Thyroid gland (tissue), 4 donors: ENCODE results near the gene PDGFC.

Experiments
- CTCF ChIP-seq, 6 experiments: fragments of 200-600 bp in 3 of 6; fragments of 450-650 bp in 3 of 6; sonication (generic) in 3 of 6; IDR thresholded peaks; one replicate each; pipeline ENCODE4 v1.5.1; 2016 to 2019; ENCODE audit warnings: antibody characterized with exemption in 6 of 6, mild to moderate bottlenecking in 2 of 6, inconsistent platforms in 1 of 6, moderate library complexity in 1 of 6
- POLR2A ChIP-seq, 2 donors: fragments of 450-650 bp; IDR thresholded peaks; one replicate each; pipeline ENCODE4 v1.6.1; 2017; ENCODE audit warnings: antibody characterized with exemption in 2 of 2, mild to moderate bottlenecking in 2 of 2, moderate library complexity in 1 of 2

GRCh38 chr4:156830351-156830750, 141.2 kb downstream of the PDGFC start:
- TF ChIP-seq CTCF (IDR thresholded peaks at IDR 0.05): no peak
- TF ChIP-seq POLR2A (IDR thresholded peaks at IDR 0.05): no peak
